ENCODE measurements around the gene SELENOM.

Gene SELENOM

GRCh38 chr22:31091106-31091975 lies 16.0 kb downstream of the SELENOM start:
- DNase-seq (ENCODE audit: low spot score), result no peak

DNA sequence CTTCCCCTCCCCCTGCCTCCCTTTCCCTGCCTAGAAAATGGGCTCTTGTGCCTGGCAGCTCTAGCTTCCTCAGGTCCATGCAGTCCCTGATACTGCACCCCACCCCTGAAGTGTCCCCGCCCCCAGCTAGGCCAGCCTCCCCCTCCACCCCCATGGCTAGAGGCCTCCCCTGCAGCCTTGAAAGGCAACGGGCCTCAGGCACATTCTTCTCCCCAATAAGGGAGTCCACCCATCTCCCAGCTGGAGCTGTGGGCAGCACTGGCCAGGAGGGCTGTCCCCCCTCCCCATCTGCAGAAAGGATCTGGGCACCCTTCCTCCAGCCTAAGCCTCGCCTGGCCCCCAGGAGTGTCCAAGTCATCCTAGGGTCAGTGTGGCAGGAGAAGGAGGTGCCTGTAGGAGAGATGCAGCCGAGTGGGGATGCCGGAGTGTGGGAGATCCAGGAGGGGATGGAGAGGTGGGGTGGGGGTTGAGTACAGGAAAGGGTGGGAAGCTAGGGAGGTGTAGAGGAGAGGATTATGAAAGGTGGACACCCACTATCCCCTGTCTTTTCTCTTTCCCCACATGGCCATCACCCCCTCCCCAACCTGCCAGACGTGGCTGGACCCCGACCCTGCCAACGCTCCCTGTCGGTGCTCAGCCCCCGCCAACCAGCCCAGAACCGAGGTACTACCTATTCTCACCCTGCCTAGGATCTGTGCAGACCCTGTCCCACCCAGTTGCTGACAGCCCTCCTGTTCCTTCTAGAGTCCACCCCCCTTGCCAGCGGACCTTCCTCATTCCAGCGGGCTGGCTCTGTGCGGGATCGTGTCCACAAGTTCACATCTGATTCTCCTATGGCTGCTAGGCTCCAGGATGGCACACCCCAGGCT lies 16.9 kb downstream of the SELENOM start:
- no peak for DNase-seq (ENCODE audit: low spot score)

GRCh38 chr22:31089160-31090100 lies 17.9 kb downstream of the SELENOM start:
- DNase-seq (ENCODE audit: low spot score), result no peak

DNA sequence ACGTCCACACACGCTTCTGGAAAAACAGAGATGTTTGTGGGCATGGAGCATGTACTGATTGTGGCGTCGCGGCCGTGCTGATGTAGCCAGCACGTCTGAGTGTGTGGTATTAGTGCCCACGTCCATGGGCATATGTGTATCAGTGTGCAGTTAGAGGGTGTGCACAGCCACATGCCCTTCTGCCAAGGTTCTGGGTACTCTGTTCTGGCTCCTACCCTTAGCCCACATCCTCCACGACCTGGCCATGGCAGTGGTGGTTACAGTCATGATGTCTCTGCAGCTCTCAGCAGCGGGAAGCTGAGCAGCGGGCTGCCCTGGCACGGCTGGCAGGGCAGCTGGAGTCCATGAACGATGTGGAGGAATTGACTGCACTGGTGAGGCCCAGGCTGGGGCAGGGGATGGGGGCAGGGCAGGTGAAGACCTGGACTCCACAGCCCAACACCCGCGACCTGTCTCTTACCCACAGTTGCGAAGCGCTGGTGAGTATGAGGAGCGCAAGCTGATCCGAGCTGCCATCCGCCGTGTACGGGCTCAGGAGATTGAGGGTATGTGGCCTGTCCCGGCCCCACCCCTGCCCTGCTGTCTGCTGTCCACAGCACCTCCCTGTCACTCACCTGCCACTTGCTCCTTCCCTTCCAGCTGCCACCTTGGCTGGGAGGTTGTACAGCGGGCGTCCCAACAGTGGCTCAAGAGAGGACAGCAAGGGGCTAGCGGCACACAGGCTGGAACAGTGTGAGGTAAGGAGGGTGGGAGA lies 19.0 kb downstream of the SELENOM start:
- no peak for DNase-seq (ENCODE audit: low spot score)

DNA sequence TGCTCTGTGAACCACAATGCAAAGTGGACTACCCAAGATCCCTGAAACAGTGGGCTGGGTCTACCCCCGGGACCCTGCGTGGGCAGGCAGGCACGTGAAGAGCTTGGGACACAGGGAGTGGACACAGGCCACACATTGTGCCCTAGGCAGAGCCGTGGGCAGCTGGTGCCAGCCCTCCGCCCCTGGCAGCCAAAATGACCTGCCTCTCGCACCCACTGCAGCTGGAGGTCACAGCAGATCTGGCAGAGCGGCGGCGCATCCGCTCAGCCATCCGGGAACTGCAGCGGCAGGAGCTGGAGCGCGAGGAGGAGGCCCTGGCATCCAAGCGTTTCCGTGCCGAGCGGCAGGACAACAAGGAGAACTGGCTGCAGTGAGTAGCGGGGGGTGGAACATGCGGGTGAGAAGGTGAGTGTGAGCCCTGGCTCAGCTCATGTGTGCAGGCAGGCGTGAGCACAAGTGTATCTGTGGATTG lies 19.6 kb downstream of the SELENOM start:
- DNase-seq (ENCODE audit: low spot score), result no peak

GRCh38 chr22:31086703-31087330 lies 20.6 kb downstream of the SELENOM start:
- DNase-seq (ENCODE audit: low spot score), result no peak

DNA sequence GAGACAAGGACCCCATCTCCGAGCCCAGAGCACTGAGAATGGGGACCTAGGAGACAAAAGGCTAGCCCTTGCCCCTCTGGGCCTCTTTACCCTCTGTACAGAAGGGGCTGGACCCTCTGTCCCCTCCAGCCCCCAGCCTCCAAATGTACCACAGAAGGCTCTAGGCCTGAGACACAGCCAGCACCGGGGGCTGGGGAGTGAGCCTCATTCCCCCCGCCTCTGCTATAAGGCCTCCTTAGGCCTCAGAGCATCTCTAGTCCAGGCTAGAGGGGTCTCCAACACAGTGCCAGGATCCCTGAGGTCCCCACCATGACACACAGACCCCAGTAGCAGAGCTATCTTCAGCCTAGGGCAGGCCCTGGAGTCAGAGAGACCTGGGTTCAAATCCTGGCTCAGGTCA lies 21.4 kb downstream of the SELENOM start:
- no peak for DNase-seq (ENCODE audit: low spot score)

GRCh38 chr22:31085493-31085824 lies 21.9 kb downstream of the SELENOM start:
- no peak for DNase-seq (ENCODE audit: low spot score)

- DNase-seq (ENCODE audit: low spot score), result peak; percentile 87
Measured at GRCh38 chr22:31084811-31085492, 22.4 kb downstream of the SELENOM start.

- DNase-seq (ENCODE audit: low spot score), result no peak
Measured at GRCh38 chr22:31083923-31084810, 23.2 kb downstream of the SELENOM start.

DNA sequence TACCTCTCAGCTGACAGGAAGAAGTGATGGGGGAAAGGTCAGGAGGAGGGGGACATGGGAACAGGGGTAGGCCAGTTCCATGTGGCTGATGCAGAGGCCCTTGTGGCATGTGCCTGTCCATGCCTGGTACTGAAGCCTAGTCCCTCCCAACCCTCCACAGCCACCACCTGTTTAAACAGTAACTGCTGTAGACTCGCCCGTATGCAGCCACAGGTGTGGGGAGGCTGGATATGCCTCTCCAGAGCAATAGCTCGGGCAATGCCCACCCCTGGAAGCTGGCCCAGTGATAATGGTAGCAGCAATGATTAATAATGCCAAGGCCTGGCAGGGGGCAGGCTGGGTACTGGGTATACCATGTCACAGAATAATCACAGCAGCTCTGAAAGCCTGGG lies 24.0 kb downstream of the SELENOM start:
- no peak for DNase-seq (ENCODE audit: low spot score)

DNA sequence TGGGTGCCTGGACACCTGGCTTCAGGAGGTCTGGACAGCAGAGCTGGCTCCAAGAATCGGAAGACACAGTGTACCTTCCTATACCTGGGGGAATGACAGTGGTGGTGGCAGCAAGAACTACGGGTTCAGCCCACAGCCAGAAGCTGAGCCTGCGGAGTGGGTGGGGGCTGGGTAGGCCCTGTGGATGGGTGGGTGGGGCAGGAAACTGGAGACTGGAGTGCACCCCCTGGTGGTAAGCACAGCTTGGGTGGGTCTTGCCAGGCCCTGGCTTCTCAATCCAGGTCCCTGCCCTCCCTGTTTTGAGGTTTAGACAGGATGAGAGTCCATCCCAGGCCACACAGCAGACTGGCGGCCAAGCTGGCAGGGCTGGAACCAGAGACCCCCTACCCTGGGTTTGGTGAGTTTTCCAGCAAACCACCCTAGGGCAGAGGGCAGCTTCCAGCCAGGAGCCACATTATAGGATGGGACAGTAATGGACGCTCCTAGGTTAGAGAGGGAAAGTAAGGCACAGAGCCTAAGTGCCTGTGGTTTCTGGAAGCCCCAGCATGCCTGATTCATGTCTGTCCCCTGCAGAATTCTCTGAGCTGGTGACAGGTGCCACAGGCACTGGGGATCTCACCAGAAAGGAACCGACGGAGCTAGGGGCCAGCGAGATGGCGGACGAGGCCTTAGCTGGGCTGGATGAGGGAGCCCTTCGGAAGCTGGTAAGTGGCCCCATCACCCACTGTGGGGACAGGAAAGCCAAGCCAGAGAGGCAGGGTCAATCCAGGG lies 24.6 kb downstream of the SELENOM start:
- peak; percentile 86 for DNase-seq (ENCODE audit: low spot score)

GRCh38 chr22:31081963-31082605 lies 25.3 kb downstream of the SELENOM start:
- peak; percentile 97 for DNase-seq (ENCODE audit: low spot score)

GRCh38 chr22:31080848-31081649 lies 26.3 kb downstream of the SELENOM start, which contains the start of gene SMTN:
Gene SMTN, plus strand, starts transcription at chr22:31081318. Its CDS starts 1,941 bp downstream, at chr22:31083259.
- peak; percentile 92 for DNase-seq (ENCODE audit: low spot score)

DNA sequence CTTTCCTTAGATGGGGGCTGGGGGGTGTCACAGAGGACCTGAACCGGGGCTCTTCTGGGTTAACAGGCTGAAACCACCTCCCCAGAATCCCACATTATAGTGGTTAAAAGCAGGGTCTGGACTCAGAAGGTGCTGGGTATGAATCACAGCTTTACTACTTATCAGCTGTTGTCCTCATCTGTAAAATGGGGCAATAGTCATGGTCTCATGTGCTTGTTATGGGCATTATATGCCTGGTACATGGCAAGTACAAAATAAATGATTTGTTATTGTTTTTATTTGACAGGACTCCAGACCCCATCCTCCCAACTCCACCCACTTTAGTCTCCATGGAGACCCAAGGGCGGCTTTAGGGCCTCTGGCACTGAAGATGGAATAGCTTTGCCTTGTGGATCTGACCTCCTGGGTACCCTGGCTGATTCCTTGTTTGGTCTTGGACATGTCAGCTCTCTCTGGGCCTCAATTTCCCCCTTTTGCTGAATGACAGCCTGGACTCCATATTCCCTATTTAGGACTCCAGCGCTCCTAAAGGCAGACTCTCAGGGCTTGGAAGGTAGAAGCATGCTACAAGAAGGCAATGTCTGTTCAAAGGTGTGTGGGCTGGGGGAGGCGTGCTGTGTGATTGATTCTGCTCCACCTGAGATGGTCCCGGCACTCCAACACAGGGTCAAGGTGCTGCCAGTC lies 27.1 kb downstream of the SELENOM start:
- DNase-seq (ENCODE audit: low spot score), result no peak

- DNase-seq (ENCODE audit: low spot score), result no peak
Measured at GRCh38 chr22:31079095-31079642, 28.2 kb downstream of the SELENOM start.
